Gastroesophageal sphincter (tissue), 4 donors: ENCODE measurements around the gene TSN. TPM values are rescaled to one million over a fixed set of nuclear protein-coding genes. Genes with fewer than 3 reads are reported as not detected.
A peak's percentile ranks its signal among the peaks of the same experiment; 100 is the strongest.

ENCODE experiments used
- ATAC-seq: fragments of 150-250 bp; one replicate; pipeline ENCODE4 v1.9.1; 2016; ENCODE audit warnings: mild to moderate bottlenecking, moderate library complexity
- H3K27ac ChIP-seq, 4 donors: fragments of 200-600 bp; sonication (generic) in 3 of 4; 1 replicate in 3 of 4; 2 replicates in 1 of 4; pipeline ENCODE4 v1.5.1; 2016 to 2019
- H3K27me3 ChIP-seq: fragments of 200-600 bp; sonication (generic); one replicate; pipeline ENCODE4 v1.5.1; 2019
- H3K36me3 ChIP-seq, 2 donors: fragments of 200-600 bp; sonication (generic); one replicate each; pipeline ENCODE4 v1.5.1; 2019; ENCODE audit warnings: control low read depth in 1 of 2
- H3K4me1 ChIP-seq, 3 donors: fragments of 200-600 bp; sonication (generic); 1 replicate in 2 of 3; 2 replicates in 1 of 3; pipeline ENCODE4 v1.5.1; 2016 to 2019; ENCODE audit warnings: control low read depth in 2 of 3
- H3K4me3 ChIP-seq, 2 donors: fragments of 200-600 bp; sonication (generic); one replicate each; pipeline ENCODE4 v1.5.1; 2019; ENCODE audit warnings: mild to moderate bottlenecking in 1 of 2, moderate library complexity in 1 of 2
- H3K9me3 ChIP-seq, 3 donors: fragments of 200-600 bp; sonication (generic); one replicate each; pipeline ENCODE4 v1.5.1; 2017 to 2019; ENCODE audit warnings: control low read depth in 2 of 3
- CTCF ChIP-seq, 4 experiments: fragments of 200-600 bp in 2 of 4; fragments of 450-650 bp in 2 of 4; sonication (generic) in 1 of 4; IDR thresholded peaks; one replicate each; pipeline ENCODE4 v1.5.1; 2017 to 2019; ENCODE audit warnings: antibody characterized with exemption in 4 of 4, mild to moderate bottlenecking in 2 of 4, moderate library complexity in 2 of 4
- EP300 ChIP-seq: sonication (generic); formaldehyde crosslinking; IDR thresholded peaks from one replicate; pipeline ENCODE4 v1.6.1; 2017; ENCODE audit warnings: antibody characterized with exemption, mild to moderate bottlenecking
- POLR2A ChIP-seq, 2 donors: fragments of 450-650 bp; IDR thresholded peaks; one replicate each; pipeline ENCODE4 v1.6.1; 2017; ENCODE audit warnings: antibody characterized with exemption in 2 of 2, mild to moderate bottlenecking in 2 of 2, moderate library complexity in 1 of 2
- POLR2AphosphoS5 ChIP-seq: sonication (generic); formaldehyde crosslinking; IDR thresholded peaks from one replicate; pipeline ENCODE4 v1.6.1; 2017; ENCODE audit warnings: antibody characterized with exemption
- WGBS, 2 donors: methylation state at CpG; one replicate each; pipeline ENCODE4 v1.1.5; 2018; ENCODE audit warnings: low coverage in 1 of 2; 5-methylcytosine and 5-hydroxymethylcytosine counted together
- total RNA-seq, 4 donors: library from RNA; depleted of rRNA; stranded (reverse); fragments of >200 nt; gene quantifications; one replicate each; pipeline ENCODE4 v1.1.0, GENCODE V29; 2016

Gene TSN
- 10 to 100 TPM; 29.9 to 41.7 (median 33.7) TPM for total RNA-seq

- peaks cover 0 to 28% of the 10 kb centered on the region in 2 donors for H3K36me3 ChIP-seq
- H3K4me1 ChIP-seq = peaks cover 0 to 34% (median 7%) of the 10 kb centered on the region in 3 donors
- H3K4me3 ChIP-seq = peak within 1 kb of the TSS; percentile 88 to 93
- no peaks in the 10 kb centered on the region for H3K27me3 ChIP-seq
- H3K27ac ChIP-seq = peak within 1 kb of the TSS; percentile 51 to 86 (median 84)
- ATAC-seq = peak; percentile 100
- 0 to 2% methylated on average over 5 to 17 of the region's 67 CpGs for whole genome bisulfite sequencing, 2 donors
- TF ChIP-seq EP300 (no peak), CTCF (IDR thresholded peaks at IDR 0.05) (peak in 3 of 4 experiments; percentile 5 to 27 (median 24)), POLR2AphosphoS5 (peak; percentile 89), POLR2A (IDR thresholded peaks at IDR 0.05) (peak; percentile 46 to 53)
- H3K9me3 ChIP-seq = no peaks in the 10 kb centered on the region
Measured at GRCh38 chr2:121755237-121756111, at the start of gene TSN. Gene TSN (plus strand): TSS chr2:121755651. CDS start chr2:121755780, 129 bp downstream.

GRCh38 chr2:121705958-121706357 lies 49.5 kb upstream of the TSN start:
- H3K36me3 ChIP-seq = no peaks in the 10 kb centered on the region
- no peak for ATAC-seq
- TF ChIP-seq EP300 (no peak), POLR2A (IDR thresholded peaks at IDR 0.05) (no peak), CTCF (IDR thresholded peaks at IDR 0.05) (no peak), POLR2AphosphoS5 (no peak)
- no peaks in the 10 kb centered on the region for H3K9me3 ChIP-seq
- no peak overlapping the region for H3K4me3 ChIP-seq
- H3K27ac ChIP-seq = no peak overlapping the region
- WGBS, 2 donors = 85 to 87% methylated on average over 3 to 4 of the region's 4 CpGs
- no peaks in the 10 kb centered on the region for H3K4me1 ChIP-seq
- no peaks in the 10 kb centered on the region for H3K27me3 ChIP-seq

- TF ChIP-seq POLR2A (IDR thresholded peaks at IDR 0.05) (no peak), EP300 (no peak), POLR2AphosphoS5 (no peak), CTCF (IDR thresholded peaks at IDR 0.05) (no peak)
- Histone ChIP-seq H3K27ac (no peak overlapping the region), H3K36me3 (no peaks in the 10 kb centered on the region), H3K9me3 (no peaks in the 10 kb centered on the region), H3K4me3 (no peak overlapping the region), H3K4me1 (no peaks in the 10 kb centered on the region), H3K27me3 (no peaks in the 10 kb centered on the region)
- ATAC-seq = no peak
- 68 to 79% methylated on average over 2 to 6 of the region's 9 CpGs for WGBS, 2 donors
Measured at GRCh38 chr2:121707344-121707919, 48.0 kb upstream of the TSN start.

GRCh38 chr2:121707920-121708361 lies 47.5 kb upstream of the TSN start:
- no peaks in the 10 kb centered on the region for H3K4me1 ChIP-seq
- no peaks in the 10 kb centered on the region for H3K9me3 ChIP-seq
- 69% methylated on average over 5 of the region's 5 CpGs; no CpG with 5 or more reads in 1 of the 2 donors for WGBS, 2 donors
- H3K4me3 ChIP-seq = no peak overlapping the region
- H3K36me3 ChIP-seq = no peaks in the 10 kb centered on the region
- no peak for ATAC-seq
- H3K27ac ChIP-seq = no peak overlapping the region
- H3K27me3 ChIP-seq = no peaks in the 10 kb centered on the region
- TF ChIP-seq EP300 (no peak), POLR2AphosphoS5 (no peak), CTCF (IDR thresholded peaks at IDR 0.05) (no peak), POLR2A (IDR thresholded peaks at IDR 0.05) (no peak)
